GM18502 (cell line): Measurements from ENCODE around the gene TAX1BP3.

Source experiments
- ATAC-seq: cut with Tn5 transposase; IDR thresholded peaks from one replicate; pipeline ENCODE4 v1.9.1; 2021; ENCODE audit warnings: mild to moderate bottlenecking; ENCODE audit not compliant: unreplicated experiment, poor library complexity

TAX1BP3 gene

DNA sequence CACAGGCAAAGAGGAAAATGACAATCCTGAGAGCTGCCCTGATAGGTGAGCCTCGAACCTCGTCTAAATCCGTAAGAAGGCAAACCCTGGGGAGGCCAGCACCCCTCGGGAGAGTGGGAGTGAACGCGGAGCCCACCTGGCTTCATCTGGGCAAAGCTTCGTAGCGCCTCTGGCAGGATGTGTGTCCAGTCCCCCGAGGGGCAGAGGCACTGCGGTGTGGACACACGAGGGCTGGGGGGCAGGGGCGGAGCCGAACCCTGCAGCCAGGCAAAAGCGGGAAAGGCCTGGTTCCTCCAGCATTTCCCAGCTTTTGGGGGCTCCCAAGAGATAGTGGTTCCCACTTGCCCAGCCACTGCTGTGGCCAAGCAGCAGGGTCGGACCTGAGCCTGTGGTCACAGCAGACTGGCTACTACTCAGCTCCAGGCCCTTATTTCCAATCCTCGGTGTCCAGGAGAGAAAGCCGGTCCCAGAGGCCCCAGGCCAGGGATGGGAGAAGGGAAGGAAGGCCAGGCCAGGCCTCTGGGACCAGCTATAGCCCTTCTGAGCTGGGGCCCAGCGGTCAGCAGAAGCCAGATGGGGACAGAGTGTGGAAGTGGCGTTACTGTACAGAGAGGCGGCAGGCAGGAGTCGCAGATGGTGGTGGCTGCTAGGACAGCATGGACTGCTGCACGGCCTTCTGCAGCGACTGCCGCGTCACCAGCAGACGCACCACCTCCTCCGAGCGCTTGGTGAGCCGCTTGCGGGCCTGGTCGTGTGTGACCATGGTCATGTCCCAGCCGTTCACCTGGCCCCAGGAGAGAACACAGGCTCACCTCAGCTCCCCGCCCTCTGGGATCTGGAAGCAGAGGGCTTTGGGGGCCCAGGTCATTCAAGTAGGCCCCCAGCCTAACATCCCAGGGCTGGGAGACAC lies 5.0 kb downstream of the TAX1BP3 start:
- ATAC-seq, result no peak

DNA sequence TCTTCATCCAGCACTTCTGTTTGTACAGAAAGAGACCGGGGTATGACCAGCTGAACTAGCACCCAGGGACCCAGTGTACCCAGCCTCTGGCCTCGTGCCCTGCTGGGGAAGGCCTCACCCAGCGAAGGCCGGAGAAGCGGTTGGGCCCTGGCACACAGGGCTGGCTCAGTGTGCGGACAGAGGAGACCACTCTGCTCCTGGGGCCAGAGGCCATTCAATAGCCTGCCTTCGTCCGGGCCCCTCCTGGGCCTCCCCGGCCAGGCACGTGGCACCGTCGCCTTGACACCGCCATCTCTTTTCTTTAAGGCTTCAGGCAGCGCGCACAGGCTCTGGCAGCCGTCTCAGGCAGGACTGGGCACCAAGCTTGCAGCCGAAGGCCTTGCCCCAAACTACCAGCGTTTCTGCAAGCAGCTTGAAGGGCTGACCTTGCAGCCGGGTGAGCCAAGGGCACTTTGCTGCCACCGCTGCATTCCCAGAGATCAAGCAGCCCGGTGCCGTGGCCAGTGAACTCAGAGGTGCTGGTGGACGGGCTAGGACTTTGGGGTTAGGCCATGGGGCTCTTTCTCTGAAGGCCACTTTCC lies 8.0 kb downstream of the TAX1BP3 start:
- ATAC-seq, result no peak

DNA sequence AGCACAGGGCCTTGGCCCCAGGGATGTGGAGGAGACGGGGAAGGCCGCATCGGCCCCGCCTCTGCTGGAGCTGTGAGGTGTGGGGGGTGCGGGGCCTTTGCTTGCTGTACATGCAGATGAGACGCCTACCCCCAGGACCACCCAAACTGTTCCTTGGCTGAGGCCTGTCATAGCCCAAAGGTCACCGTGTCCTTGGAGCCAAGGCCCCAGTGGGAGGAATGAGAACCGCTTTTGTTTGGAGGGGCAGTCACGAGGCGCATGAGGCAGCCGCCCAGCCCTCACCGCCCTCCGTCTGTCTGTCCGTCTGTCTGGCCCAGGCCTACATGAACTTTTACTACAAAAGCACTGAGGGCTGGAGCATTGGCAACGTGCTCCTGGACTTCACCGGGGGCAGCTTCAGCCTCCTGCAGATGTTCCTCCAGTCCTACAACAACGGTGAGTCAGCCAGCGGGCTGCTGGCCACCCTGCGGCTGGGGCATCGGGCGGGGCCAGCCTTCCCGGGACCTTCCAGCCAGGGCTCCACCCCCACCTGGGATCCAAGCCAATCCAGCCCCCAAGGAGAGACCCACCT lies 8.8 kb downstream of the TAX1BP3 start:
- ATAC-seq, result no peak

DNA sequence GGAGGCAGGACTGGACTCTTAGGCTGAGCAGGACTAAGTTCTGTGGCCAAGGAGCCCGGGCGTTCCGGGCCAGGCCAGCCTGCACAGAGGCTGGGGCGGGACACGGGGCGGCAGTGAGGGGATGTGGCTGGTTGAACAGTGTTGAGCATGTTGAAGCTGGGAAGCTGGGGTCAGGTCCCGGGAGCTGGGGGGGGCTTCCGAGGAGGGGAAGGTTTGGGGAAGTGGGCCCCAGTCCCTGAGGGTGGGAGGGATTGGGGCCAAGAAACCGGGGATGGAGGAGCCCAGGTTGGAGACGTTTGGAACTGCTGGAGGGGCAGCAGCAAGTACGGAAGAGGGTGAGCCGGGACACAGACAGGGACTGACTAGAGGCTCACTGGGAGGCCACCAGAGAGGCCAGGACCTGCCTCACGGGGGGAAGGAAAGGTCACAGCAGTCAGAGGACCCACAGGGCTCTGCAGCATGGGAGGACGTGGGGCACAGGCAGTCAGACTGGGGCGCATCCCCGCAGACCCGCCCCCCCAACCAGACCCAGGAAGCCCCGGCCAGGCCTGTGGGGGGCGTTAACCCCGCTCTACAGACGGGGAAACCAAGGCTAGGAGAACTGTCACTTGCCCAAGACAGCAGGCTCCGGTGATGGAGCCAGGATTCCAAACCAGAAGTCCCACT lies 9.5 kb downstream of the TAX1BP3 start:
- ATAC-seq, result no peak

DNA sequence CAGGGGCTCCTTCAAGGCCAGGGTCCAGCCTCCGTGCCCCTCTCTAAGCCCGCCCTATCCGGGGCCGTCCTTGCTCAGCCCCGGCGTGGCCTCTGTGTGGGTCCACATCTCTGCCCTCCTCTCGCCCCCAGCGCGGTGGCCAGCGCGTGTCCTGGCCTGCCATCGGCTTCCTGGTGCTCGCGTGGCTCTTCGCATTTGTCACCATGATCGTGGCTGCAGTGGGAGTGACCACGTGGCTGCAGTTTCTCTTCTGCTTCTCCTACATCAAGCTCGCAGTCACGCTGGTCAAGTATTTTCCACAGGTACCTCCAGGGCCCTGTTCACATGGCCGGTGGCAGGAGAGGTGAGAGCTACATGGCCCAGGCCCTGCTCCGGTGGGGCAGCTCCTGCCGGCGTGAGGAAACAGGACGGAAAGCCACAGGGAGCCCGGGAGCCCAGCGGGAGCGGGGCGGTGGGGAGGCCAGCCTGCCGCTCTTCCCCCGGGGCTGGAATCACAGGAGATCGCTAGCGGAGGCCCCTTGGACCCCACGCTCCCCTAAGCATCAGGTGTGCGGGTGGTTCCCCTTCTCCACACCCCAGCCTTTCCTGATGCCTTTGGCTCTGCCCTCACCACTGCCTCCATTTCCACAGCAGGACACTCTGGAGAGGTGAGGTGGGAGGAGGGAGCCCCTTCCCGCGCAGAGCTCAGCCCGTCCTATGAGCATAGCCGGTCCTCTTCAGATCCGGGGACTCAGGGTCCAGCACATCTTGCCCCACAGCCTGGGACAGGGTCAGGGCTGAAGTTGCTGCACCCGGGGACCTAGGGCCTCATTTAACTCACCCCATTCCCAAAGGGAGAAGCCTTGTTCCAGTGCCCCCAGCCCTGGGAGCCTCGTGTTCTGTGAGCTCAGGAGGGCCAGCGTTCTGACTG lies 10.2 kb downstream of the TAX1BP3 start:
- ATAC-seq, result no peak

DNA sequence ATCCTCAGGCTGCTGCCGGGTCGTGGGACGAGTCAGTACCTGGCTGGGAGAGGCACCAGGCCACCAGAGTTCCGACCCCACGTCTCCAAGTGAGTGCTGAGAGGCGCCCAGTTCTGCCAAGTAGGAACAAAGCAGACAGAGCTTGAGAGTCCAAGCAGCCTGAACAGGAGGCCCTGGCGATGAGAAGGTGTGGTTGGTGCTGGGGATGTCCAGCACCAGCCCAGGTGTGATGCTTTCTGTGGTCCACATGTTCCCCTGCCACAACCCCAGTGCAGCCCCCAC lies 10.8 kb downstream of the TAX1BP3 start:
- ATAC-seq, result no peak

DNA sequence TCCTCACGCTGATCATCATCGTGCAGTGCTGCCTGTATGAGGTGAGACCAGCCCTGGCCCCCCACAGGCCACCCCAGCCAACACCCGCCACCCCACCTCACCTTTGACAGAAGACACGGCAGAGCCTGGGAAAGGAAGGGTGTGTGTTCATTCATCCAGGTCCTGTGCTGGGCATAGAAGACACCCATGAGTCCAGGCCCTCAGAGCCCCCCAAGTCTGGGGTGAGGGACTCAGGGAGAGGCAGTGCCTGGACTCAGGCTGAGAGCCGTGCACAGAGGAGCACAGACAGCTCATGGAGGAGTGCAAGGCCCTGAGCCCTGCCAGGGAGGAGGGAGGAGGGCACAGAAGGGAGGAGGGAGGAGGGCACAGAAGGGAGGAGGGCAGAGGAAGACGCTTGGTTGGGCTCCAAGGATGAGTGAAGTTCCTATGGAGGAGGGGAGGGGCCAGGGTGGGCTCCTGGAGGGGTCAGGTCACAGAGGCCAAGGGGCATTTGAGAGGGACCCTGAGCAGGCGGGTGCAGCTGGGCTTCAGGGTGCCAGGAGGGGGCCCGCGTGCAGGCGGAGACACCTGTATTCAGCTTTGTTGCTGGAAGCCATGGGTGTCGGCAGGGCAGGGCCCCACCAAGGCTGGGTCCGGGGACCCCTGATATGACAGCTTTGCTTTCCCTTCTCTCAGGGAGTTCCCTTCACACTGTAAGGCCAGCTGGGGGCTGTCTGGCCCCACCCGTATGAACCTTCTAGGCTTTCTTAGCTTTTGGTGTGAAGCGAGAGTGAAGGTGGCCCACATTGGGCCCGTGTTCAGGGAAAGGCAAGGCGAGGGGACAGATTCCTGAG lies 11.4 kb downstream of the TAX1BP3 start:
- ATAC-seq, result no peak

DNA sequence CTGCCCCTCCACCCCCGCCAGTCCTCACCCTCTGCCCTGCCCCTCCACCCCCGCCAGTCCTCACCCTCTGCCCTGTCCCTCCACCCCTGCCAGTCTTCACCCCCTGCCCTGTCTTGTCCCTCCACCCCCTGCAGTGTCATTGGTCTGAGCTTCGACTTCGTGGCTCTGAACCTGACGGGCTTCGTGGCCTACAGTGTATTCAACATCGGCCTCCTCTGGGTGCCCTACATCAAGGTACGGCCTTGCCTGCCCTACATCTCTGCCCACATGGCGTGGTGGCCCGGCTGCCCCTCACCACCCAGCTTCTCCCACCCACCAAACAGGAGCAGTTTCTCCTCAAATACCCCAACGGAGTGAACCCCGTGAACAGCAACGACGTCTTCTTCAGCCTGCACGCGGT lies 12.0 kb downstream of the TAX1BP3 start:
- no peak for ATAC-seq

DNA sequence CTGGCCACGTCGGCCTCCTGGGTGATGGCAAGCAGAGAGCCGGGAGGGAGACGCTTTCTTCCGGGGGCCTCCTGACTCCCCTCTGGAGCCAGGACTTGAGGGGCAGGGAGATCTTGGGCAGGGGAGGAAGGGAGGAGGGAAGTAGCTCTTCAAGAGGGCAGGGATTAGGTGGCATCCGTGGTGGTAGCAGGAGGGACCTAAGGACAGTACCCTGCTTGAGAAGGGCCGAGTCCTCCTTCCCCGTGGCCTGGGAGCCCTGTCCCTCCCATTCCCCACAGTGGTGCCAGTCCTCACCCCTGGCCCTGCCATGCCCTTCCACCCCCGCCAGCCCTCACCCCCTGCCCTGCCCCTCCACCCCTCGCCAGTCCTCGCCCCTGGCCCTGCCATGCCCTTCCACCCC lies 12.6 kb downstream of the TAX1BP3 start:
- ATAC-seq, result no peak

DNA sequence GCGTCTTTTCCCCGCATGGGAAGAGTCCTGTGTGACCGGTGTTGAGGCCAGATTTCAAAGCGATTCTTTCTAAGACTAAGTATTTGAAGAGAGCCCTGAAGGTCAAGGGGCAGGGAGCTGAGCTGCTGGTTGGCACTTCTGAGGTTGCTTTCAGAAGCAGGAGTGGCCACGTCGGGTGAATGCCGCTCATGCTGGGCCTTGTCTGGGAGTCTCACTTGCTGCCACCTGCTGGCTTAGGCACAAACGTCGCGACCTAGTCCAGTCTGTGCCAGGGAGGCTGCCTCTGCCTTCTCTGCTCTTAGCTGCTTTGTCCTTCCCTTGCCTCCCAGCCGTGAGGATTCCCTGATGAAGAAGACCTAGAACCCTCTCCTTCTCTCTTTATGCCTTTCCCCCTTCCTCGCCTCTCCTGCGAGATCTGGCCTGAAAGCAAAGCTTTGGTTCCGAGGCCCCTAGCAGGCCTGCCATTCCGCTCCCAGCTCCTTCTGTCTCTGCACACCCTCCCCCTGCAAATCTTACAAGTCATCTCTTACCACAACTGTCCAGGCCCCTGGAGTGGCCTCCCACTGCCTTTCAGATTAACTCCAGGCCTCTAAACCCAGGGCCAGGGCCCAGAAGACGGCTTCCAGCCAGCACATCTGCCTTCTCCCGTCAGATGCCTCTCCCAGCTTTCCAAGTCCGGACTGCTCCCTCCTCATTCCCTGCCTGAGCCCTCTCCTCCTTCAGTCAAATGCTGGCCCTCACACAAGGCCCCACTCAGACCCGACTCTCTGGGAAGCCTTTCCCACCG lies 20.4 kb downstream of the TAX1BP3 start:
- no peak for ATAC-seq

DNA sequence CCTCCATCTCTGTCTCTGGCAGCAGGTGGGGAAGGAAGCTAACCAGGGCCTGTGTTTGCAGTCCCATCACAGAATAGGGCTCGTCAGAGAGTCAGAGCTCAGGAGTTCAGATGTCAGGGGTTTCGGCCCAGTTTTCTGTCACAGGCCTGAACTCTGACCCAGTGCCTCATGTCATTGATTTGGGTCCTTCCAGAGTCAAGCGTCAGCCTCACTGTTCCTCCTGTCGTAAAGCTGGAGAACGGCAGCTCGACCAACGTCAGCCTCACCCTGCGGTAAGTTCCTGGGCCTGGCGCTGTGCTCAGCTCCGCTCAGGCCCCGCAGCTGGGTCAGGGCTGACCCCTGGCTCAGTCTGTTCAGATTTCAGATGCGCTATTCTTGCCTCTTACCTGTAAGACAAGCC lies 21.1 kb downstream of the TAX1BP3 start:
- no peak for ATAC-seq

DNA sequence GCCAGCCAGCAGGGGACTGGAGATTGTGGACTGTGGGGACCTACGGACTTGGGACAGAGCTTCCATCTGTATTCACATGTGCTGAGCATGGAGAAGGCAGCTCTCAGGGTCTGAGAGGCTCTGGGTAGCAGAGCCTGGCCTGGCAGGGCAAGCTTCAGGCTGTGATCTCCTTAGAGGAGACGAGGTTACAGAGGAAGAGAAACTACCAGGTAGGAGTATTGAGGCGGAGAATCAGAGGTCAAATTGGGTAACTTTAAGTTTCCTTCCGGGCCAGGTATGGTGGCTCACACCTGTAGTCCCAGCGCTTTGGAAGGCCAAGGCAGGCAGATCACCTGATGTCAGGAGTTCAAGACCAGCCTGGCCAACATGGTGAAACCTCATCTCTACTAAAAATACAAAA lies 23.1 kb downstream of the TAX1BP3 start:
- ATAC-seq, result no peak

DNA sequence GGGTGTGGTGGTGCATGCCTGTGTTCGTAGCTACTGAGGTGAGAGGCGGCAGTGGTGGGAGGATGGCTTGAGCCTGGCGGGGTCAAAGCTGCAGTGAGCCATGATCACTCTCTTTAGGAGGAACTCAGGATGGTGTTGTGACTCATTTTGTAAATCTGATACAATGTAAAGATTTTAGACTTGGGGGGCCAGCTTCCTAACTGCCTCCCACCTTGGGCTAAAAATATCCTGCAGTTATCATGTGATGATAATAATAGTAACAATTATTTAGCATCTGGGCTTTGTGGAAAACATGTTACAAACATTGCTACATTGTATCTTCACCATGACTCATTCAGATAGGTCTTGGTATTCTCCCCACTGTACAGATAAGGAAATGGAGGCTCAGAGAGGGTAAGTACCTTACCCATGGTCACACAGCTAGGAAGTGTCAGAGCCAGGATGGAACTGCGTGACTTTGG lies 24.5 kb downstream of the TAX1BP3 start:
- ATAC-seq, result no peak

DNA sequence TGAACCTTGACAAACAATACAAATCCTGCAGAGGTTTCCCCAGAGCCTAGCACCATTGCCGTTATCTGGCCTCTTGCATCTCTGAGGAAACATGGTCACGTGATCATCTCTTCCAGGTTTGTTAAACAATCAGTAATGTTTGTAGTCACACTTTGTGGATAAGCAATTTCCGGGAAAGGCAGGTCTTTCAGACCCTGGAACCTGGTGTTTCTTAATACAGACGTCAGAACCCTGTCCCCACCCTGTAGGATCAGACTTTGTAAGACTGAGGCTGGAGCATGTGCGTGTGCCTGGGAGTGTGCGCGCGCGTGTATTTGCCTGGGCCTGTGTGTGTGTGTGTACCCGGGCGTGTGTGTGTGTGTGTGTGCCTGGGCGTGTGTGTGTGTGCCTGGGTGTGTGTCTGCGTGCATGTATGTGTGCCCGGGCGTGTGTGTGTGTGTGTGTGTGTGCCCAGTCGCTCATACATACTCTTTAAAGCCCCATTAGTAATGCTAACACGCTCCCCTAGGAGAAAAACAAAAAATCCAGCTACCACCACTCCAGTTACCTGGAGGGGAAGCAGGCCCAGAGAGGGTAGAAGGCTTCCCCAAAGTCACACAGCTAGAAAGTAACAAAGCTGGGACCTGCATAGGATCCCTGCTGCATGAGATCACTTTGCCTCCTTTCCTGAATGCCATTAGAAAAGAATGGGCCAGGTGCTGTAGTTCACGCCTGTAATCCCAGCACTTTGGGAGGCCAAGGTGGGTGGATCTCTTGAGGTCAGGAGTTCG lies 26.5 kb downstream of the TAX1BP3 start:
- ATAC-seq, result no peak

DNA sequence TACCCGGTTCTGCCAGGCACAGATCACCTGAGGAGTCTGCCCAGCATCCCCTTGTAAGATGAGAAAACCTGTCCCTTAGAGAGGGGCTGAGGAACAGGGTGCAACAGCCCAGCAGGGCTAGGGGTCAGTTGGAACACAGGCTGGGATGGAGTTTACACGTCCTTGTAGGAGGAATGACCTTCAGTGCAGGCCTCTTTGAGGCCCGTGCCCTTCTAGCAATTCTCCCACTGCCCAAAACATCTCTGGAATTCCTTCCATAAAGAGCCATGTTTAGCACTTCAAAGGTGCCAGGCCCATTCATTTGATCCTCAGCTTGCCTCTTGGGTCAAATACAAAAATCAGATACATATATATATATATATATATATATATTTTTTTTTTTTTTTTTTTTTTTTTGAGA lies 27.4 kb downstream of the TAX1BP3 start:
- no peak for ATAC-seq

DNA sequence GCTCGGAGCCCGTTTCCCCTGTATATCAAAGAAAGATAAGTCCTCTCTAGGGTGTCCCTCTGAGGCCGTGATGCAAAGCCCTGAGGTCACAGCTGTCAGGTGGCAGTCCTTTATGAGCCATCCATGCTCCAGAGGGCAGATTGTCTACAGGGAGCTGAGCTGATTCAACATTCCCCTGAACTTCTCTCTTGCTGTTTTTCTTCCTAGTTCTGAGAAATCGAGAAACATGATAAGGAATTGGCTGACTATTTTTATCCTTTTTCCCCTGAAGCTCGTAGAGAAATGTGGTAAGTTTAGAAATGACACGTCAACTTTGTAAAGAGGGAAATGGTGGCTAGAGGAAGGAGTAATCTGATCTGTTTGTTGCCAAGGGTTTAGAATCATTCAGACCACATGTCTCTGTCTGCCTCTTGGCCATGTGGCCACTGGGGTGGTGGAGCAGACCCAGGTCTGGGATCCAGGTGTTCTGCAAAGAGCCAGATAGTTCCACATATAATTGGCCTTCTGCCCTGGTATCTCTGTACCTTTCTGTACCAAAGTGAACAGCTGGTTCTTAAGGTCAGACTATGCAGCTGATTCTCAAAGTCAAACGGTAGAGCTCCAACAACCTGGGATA lies 28.3 kb downstream of the TAX1BP3 start:
- no peak for ATAC-seq

DNA sequence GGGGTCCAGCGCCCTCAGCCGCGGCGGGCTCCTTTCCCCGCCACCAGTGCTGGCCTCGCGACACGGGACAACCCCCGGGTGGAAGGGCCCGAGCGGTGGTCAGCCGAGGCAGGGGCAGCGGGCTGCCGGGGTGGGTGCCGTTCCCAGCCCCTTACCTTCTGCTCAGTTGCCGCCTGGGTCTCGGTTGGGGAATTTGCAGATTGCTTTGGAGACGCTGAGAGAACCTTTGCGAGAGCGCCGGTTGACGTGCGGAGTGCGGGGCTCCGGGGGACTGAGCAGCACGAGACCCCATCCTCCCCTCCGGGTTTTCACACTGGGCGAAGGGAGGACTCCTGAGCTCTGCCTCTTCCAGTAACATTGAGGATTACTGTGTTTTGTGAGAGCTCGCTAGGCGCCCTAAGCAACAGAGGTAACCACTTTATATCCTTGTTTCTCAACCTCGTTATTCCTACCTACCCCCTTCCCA lies 31.4 kb downstream of the TAX1BP3 start:
- peak; percentile 7 for ATAC-seq
